Uterus (tissue), 2 donors: ENCODE results near the gene RNF130.

Experiments
- POLR2A ChIP-seq, 2 donors: fragments of 450-650 bp; IDR thresholded peaks; one replicate each; pipeline ENCODE4 v1.6.1; 2016; ENCODE audit warnings: antibody characterized with exemption in 2 of 2, mild to moderate bottlenecking in 1 of 2, moderate library complexity in 1 of 2
- TF ChIP-seq, protein P1 (sequence below), 4 experiments: fragments of 200-600 bp in 2 of 4; fragments of 450-650 bp in 2 of 4; sonication (generic) in 2 of 4; IDR thresholded peaks; one replicate each; pipeline ENCODE4 v1.5.1; 2016 to 2019; ENCODE audit warnings: antibody characterized with exemption in 4 of 4, mild to moderate bottlenecking in 2 of 4, moderate library complexity in 1 of 4

DNA sequence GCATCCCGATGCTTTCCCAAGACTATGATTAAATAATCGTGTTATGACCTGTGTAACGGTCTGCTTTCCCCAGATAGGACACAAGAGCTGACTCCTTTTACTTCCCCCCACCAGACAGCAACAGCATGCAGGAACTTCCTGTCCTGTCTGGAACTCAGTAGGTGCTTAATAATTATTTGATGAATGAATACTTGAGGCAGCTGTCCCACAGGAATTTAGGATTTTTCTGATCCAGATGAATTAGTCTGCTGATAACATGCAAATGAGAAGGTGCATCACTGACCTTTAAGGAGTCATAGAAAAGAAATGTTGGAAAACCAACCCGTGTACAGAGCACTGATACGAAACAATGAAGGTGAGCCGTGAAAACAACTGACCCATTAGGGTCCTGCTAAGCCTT is 12.2 kb downstream of the RNF130 start:
- TF ChIP-seq, protein P1, sequence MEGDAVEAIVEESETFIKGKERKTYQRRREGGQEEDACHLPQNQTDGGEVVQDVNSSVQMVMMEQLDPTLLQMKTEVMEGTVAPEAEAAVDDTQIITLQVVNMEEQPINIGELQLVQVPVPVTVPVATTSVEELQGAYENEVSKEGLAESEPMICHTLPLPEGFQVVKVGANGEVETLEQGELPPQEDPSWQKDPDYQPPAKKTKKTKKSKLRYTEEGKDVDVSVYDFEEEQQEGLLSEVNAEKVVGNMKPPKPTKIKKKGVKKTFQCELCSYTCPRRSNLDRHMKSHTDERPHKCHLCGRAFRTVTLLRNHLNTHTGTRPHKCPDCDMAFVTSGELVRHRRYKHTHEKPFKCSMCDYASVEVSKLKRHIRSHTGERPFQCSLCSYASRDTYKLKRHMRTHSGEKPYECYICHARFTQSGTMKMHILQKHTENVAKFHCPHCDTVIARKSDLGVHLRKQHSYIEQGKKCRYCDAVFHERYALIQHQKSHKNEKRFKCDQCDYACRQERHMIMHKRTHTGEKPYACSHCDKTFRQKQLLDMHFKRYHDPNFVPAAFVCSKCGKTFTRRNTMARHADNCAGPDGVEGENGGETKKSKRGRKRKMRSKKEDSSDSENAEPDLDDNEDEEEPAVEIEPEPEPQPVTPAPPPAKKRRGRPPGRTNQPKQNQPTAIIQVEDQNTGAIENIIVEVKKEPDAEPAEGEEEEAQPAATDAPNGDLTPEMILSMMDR (IDR thresholded peaks at IDR 0.05) = no peak
- TF ChIP-seq POLR2A (IDR thresholded peaks at IDR 0.05) = no peak
